ENCODE results near the gene GALNT2.

GRCh38 chr1:230315099-230315498 is 248.1 kb downstream of the GALNT2 start:
- TF ChIP-seq RAD21 (IDR thresholded peaks at IDR 0.05) (no peak), JUND (IDR thresholded peaks at IDR 0.05) (no peak), REST (IDR thresholded peaks at IDR 0.05) (no peak), EGR1 (IDR thresholded peaks at IDR 0.05; ENCODE audit: low read depth in 2 of 2) (no peak), CTCF (IDR thresholded peaks at IDR 0.05; ENCODE audit: low read depth, low read length, missing input control) (no peak), SP1 (IDR thresholded peaks at IDR 0.05) (no peak), TAF1 (conservative IDR thresholded peaks at IDR 0.05) (no peak), ATF3 (IDR thresholded peaks at IDR 0.05) (no peak), YY1 (IDR thresholded peaks at IDR 0.05) (no peak), HNF4G (IDR thresholded peaks at IDR 0.05) (no peak), GABPA (IDR thresholded peaks at IDR 0.05 in 1 of 2, conservative IDR thresholded peaks at IDR 0.05 in 1 of 2) (no peak), FOXA2 (IDR thresholded peaks at IDR 0.05) (no peak), MAX (IDR thresholded peaks at IDR 0.05) (no peak)
